ENCODE data around the gene DMPK. TPM values are rescaled to one million over a fixed set of nuclear protein-coding genes. Genes with fewer than 3 reads are reported as not detected.

DMPK gene
- total RNA-seq, 1 experiment from 2014 or later: 119 TPM

GRCh38 chr19:45774765-45775164 is 7.5 kb downstream of the DMPK start:
- in situ Hi-C loops (cut with HindIII; ENCODE audit: low pct_unique_long_range_greater_than_20kb, low sequenced_read_pairs): no loop called here
- BruUV-seq (replicated peaks): no TSS peak
- no peak for ATAC-seq
- TF ChIP-seq REST (IDR thresholded peaks at IDR 0.05; ENCODE audit: insufficient read depth in 1 of 2, low read depth in 2 of 2, low read length in 1 of 2) (no peak), CTCF (IDR thresholded peaks at IDR 0.05) (no peak), POLR2AphosphoS5 (IDR thresholded peaks at IDR 0.05; ENCODE audit: low read depth, low read length) (no peak), TCF7L2 (IDR thresholded peaks at IDR 0.05; ENCODE audit: low read depth, low read length) (no peak)
- Histone ChIP-seq H3K9me3 (ENCODE audit: control insufficient read depth, insufficient read depth, low read depth, low read length) (no peaks in the 10 kb centered on the region), H3K27ac (ENCODE audit: low read length) (no peak overlapping the region), H3K4me1 (ENCODE audit: control insufficient read depth, insufficient read depth, low read length) (peaks cover 20% of the 10 kb centered on the region), H3K36me3 (ENCODE audit: control insufficient read depth, insufficient read depth, low read length) (no peaks in the 10 kb centered on the region; the same call in 1 of the 2 replicates), H3K4me3 (ENCODE audit: low read depth in 2 of 2, low read length in 2 of 2) (no peak overlapping the region), H3K27me3 (ENCODE audit: control insufficient read depth, insufficient read depth, low read length) (no peaks in the 10 kb centered on the region)
- no peak for DNase-seq (ENCODE audit: low read depth, low spot score)
- ChIA-PET POLR2A (no interaction called here), CTCF (no interaction called here)
- intact Hi-C loops (cut with micrococcal nuclease; ENCODE audit: unreplicated experiment): no loop called here

GRCh38 chr19:45773384-45773783 is 8.9 kb downstream of the DMPK start:
- in situ Hi-C loops (cut with HindIII; ENCODE audit: low pct_unique_long_range_greater_than_20kb, low sequenced_read_pairs): no loop called here
- no peaks in the 10 kb centered on the region for H3K9me3 ChIP-seq (ENCODE audit: control insufficient read depth, insufficient read depth, low read depth, low read length)
- DNase-seq (ENCODE audit: low read depth, low spot score): no peak
- no peaks in the 10 kb centered on the region for H3K27me3 ChIP-seq (ENCODE audit: control insufficient read depth, insufficient read depth, low read length)
- ATAC-seq: no peak
- ChIA-PET POLR2A (no interaction called here), CTCF (interaction anchor here (0.8 kb wide), 1 partner anchor 26 kb away, joined by 3 read pairs; no protein-coding TSS in a partner anchor)
- H3K27ac ChIP-seq (ENCODE audit: low read length): no peak overlapping the region
- peaks cover 19% of the 10 kb centered on the region for H3K4me1 ChIP-seq (ENCODE audit: control insufficient read depth, insufficient read depth, low read length)
- intact Hi-C loops (cut with micrococcal nuclease; ENCODE audit: unreplicated experiment): no loop called here
- TSS peak; percentile 26 for BruUV-seq (replicated peaks)
- H3K36me3 ChIP-seq (ENCODE audit: control insufficient read depth, insufficient read depth, low read length): no peaks in the 10 kb centered on the region; the same call in 1 of the 2 replicates
- TF ChIP-seq CTCF (IDR thresholded peaks at IDR 0.05): no peak
- TF ChIP-seq SIN3A (IDR thresholded peaks at IDR 0.05; ENCODE audit: borderline replicate concordance, insufficient read depth, low read depth, low read length): no peak
- TF ChIP-seq REST (IDR thresholded peaks at IDR 0.05; ENCODE audit: insufficient read depth in 1 of 2, low read depth in 2 of 2, low read length in 1 of 2): no peak
- no peak for TF ChIP-seq POLR2AphosphoS5 (IDR thresholded peaks at IDR 0.05; ENCODE audit: low read depth, low read length)
- TF ChIP-seq TCF7L2 (IDR thresholded peaks at IDR 0.05; ENCODE audit: low read depth, low read length): no peak
- no peak overlapping the region for H3K4me3 ChIP-seq (ENCODE audit: low read depth in 2 of 2, low read length in 2 of 2)
